Esophagus (tissue), 2 donors: ENCODE data around the gene ANKRD13B. TPM values are rescaled to one million over a fixed set of nuclear protein-coding genes. Genes with fewer than 3 reads are reported as not detected.
A peak's percentile ranks its signal among the peaks of the same experiment; 100 is the strongest.

Source experiments
- H3K27ac ChIP-seq, 2 donors: one replicate each; pipeline ENCODE4 v1.5.1; 2013; ENCODE audit warnings: low read depth in 2 of 2, mild to moderate bottlenecking in 2 of 2, inconsistent platforms in 1 of 2, low read length in 1 of 2, moderate library complexity in 1 of 2
- H3K27me3 ChIP-seq, 2 donors: one replicate each; pipeline ENCODE4 v1.6.1; 2013; ENCODE audit warnings: low read length in 2 of 2, control low read depth in 1 of 2, mild to moderate bottlenecking in 1 of 2; ENCODE audit not compliant: insufficient read depth in 2 of 2, control insufficient read depth in 1 of 2
- H3K36me3 ChIP-seq, 2 donors: one replicate each; pipeline ENCODE4 v1.6.1; 2013; ENCODE audit warnings: low read length in 1 of 2; ENCODE audit not compliant: control insufficient read depth in 2 of 2, insufficient read depth in 2 of 2
- H3K4me1 ChIP-seq, 2 donors: one replicate each; pipeline ENCODE4 v1.6.1; 2013; ENCODE audit warnings: low read length in 1 of 2; ENCODE audit not compliant: control insufficient read depth in 2 of 2, insufficient read depth in 2 of 2
- H3K4me3 ChIP-seq, 2 donors: one replicate each; pipeline ENCODE4 v1.5.1; 2013; ENCODE audit warnings: low read length in 2 of 2, mild to moderate bottlenecking in 2 of 2, low read depth in 1 of 2, moderate library complexity in 1 of 2
- H3K9me3 ChIP-seq, 2 donors: one replicate each; pipeline ENCODE4 v1.6.1; 2013; ENCODE audit warnings: mild to moderate bottlenecking in 2 of 2, low read depth in 1 of 2, low read length in 1 of 2, moderate library complexity in 1 of 2; ENCODE audit not compliant: control insufficient read depth in 2 of 2, insufficient read depth in 1 of 2
- WGBS, 2 donors: extraction: QIAGEN DNeasy Blood & Tissue Kit; methylation state at CpG; one replicate each; pipeline ENCODE4 v1.1.7; 2013; 5-methylcytosine and 5-hydroxymethylcytosine counted together
- polyA plus RNA-seq, 2 donors: library from polyadenylated mRNA; stranded (reverse); fragments of 200-250 nt; gene quantifications; one replicate each; pipeline ENCODE4 v1.2.3, GENCODE V29; 2013
- donor health status: healthy with polysubstance abuse.
- donor health status: Bipolar disorder and iron deficiency.

ANKRD13B gene
- polyA plus RNA-seq, 2 donors: 3.5 to 6.5 TPM

DNA sequence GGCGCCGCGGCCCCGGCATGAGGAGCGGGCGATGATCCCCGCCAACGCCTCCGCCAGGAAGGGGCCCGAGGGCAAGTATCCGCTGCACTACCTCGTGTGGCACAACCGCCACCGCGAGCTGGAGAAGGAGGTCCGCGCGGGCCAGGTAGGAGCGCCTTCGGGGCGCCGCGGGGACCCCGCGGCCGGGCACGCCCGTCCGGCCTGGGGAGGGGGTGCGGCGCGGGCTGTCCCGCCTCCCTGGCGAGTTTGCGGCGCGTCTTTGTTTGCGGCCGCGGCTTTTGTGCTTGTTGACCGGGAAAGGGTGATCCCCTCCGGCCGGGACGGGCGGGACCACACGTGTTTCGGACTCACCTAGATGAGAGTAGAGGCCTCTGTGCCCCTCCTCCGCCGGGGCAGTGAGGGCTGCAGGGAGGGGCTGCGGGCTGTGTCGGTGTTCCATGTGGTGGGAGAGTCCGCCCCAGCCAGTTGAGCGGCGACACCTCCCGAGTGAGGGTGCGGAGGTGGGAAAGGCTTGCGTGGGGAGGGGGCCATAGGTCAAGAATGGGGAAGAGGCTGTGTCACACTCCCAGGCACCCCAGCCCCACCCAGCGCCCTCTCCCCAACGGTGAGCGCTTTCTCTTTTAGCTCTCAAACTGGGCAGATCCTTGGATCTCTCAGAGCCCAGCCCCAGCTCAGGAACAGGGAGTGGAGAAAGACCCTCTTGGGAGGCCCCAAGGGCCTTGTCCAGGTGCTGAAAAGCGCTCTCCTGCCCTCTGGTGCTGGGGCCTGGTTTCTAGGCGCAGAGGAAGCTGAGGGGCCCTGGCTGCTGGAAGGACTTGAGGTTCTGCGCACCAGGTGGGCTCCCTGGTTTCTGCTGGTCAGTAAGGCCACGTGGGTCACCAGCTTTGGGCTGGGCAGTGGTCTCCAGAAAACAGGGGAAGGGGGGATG, 923 bp downstream of the ANKRD13B start:
- WGBS, 2 donors: 6 to 8% methylated on average over 48 to 64 of the region's 64 CpGs
- peaks cover 14 to 23% of the 10 kb centered on the region in 2 donors for H3K4me1 ChIP-seq
- H3K36me3 ChIP-seq: no peaks in the 10 kb centered on the region
- H3K27me3 ChIP-seq: no peaks in the 10 kb centered on the region
- H3K27ac ChIP-seq: no peak overlapping the region
- peak overlapping the region; percentile 56 to 70 for H3K4me3 ChIP-seq
- H3K9me3 ChIP-seq: no peaks in the 10 kb centered on the region

DNA sequence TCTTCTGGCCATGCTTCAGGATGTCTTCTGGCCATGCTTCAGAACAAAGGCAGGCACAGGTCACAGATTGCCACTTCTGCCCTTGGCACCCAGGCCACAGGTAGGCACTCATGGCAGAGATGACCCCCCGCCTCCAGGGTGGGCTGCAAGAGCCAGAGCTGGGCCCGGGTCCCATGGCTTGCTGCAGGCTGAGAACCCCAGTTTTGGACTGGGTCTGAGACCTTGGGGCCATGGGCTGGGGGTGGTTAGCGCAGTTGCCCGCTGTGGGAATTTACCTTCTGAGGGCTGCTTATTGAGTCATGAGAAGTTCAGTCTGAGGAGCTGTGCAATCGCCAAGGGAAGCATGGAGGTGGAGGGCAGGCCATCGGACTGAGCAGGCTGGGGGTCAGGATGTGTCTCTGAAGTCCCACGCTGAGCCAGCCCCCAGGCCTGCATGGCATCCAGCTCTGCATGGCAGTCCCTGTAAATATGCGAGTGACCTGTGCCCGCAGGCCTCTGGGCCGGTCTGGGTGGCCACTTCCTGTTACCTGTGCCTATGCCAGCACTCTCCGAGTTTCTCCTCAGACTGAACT, 1.7 kb downstream of the ANKRD13B start:
- Histone ChIP-seq H3K4me3 (no peak overlapping the region), H3K9me3 (no peaks in the 10 kb centered on the region), H3K4me1 (peaks cover 14 to 23% of the 10 kb centered on the region in 2 donors), H3K27ac (no peak overlapping the region), H3K36me3 (no peaks in the 10 kb centered on the region), H3K27me3 (no peaks in the 10 kb centered on the region)
- 89 to 92% methylated on average over 10 to 11 of the region's 11 CpGs for WGBS, 2 donors

DNA sequence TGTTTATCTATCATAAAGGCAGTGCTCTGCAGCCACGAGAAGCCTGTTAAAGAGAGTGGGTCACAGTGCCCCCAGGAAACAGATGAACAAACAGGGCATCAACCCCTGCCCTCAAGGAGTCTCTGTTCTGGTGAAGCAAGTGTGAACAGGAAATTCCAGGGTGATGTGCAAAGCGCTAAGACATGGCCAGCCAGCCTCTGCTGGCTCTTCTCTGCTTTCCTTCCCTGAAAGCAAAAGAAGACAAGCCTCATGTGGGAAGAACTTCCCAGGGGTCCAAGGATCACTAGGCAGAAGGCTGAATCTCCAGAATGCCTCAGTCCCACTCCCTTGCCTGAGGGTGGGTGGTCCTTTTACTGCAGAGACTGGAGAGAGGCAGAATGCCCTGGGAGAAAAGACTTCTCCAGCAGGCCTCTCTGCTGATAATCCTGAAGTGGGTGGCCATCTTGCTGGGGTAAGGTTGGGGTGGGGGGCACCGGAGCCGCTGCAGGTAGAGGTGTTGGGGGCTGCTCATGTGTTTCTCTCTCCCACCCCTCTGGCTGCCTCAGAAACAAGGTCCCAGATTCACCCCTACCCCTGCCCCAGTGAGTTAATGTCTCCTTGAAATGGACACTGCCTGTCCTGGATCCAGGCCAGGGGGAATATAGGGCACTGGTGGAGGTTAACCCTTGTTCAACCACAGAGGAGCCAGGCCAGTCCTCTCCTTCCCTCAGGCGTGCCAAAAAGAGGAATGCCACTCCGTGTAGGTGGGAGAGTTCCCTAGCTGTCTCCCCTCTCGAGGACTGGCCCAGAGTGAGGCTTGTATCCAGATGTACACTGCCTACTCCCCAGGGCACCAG, 2.4 kb downstream of the ANKRD13B start:
- 79 to 86% methylated on average over 7 of the region's 7 CpGs for WGBS, 2 donors
- H3K27ac ChIP-seq: no peak overlapping the region

DNA sequence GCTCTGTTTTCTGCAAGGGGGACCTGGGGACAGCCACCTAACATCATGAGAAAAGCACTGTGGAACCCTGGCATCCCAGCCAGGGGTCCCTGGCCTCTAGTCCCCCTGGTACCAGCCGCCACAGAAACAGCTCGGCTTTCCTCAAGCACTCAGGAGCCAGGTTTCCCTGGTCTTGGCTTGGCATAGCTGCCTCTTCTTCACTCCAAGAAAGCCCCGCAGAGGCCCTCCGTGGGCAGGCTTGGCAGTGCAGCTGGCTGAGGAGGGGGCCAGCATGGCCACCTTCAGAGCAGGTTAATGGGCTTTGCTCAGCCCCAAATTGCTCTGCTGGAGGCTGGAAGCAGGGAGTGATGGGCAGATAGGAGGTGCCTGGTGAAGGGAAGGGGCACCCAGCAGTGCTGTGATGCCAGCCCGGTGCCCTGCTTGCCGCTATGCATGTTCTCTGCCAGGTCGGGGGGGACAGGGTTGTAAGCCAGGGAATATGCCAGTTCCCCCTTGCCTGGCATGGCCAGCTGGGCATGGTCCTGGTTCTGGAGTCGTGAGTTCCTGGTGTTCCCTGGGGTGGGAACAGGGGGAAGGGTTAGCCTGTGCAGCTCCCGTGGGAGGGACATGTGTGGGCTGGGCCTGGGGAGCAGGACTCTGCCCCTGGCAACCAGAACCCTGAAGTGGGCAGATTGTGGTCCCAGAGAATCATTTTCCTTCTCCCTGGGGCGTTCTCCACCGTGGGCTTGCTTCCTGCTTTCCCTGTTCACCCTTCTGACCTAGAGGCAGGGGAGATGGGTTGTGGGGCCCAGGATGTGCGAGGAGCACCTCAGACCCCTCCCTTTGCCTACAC, 3.2 kb downstream of the ANKRD13B start:
- no peaks in the 10 kb centered on the region for H3K27me3 ChIP-seq
- H3K36me3 ChIP-seq: no peaks in the 10 kb centered on the region
- H3K27ac ChIP-seq: no peak overlapping the region
- WGBS, 2 donors: 79 to 80% methylated on average over 12 of the region's 12 CpGs
- peaks cover 8 to 11% of the 10 kb centered on the region in 2 donors for H3K4me1 ChIP-seq
- no peaks in the 10 kb centered on the region for H3K9me3 ChIP-seq
- no peak overlapping the region for H3K4me3 ChIP-seq

More for the DNA sequence above, 2.4 kb downstream of the ANKRD13B start:
- H3K9me3 ChIP-seq: no peaks in the 10 kb centered on the region
- H3K4me3 ChIP-seq: no peak overlapping the region
- no peaks in the 10 kb centered on the region for H3K36me3 ChIP-seq
- peaks cover 11 to 17% of the 10 kb centered on the region in 2 donors for H3K4me1 ChIP-seq
- no peaks in the 10 kb centered on the region for H3K27me3 ChIP-seq

DNA sequence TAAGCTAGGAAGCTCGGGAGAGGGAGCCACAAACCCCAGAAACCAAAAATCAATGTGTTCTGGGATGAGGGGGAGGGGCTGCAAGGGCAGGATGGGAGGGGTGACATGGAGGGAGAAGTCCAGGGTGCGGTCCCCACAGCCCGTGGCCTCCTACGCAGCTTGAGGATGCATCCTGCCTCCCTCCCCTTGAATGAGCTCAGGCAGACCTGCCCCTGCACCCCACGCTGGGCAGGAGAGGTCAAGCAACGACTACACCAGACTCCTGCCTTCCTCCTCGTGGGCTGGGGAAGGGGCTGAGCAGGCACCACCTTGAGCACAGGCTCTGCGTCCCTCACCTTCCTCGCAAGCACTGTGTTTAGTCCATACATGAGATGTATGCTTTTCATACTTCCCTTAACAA, 3.9 kb downstream of the ANKRD13B start:
- Histone ChIP-seq H3K4me3 (no peak overlapping the region), H3K36me3 (no peaks in the 10 kb centered on the region), H3K4me1 (peaks cover 8% of the 10 kb centered on the region in 2 donors), H3K27ac (no peak overlapping the region), H3K9me3 (no peaks in the 10 kb centered on the region), H3K27me3 (no peaks in the 10 kb centered on the region)
- WGBS, 2 donors: 57 to 64% methylated on average over 9 of the region's 9 CpGs

DNA sequence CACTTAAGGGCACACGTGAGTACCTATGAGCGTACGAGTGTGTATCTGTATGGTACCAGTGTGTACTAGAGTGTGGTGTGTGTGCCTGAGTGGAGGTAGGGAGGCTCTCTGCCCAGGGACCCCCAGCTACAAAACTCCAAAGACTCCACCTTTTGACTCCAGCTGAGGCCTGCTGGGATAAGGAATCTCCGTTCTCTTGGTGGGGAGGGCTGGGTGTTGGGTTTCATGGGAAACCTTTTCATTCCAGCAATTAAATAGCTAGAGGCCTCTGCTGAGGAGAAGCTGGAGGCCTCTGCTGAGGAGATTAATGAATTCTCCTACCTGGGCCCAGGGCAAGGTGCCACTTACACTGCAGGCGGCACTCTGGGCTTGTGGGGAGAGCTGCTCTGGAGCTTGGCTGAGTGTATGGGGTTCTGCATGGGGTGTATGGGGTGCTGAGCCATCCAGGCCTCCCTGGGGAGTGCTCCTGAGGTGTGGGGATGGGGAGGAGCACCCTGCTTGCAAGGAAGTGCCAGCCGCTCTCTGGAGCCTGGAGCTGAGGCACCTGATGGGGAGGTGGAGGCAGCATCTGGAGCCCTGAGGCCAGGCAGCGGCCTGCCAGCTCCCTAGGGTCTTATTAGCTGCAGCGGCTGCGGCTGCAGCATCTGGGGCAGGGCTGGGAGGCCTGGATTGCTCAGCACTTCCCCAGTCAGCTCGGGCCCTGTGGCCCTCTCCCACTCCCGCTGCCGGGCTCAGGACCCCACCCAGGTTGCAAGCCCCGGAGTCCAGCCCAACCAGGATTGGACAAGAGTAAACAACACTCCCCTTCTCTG, 4.6 kb downstream of the ANKRD13B start:
- H3K27me3 ChIP-seq: no peaks in the 10 kb centered on the region
- H3K36me3 ChIP-seq: no peaks in the 10 kb centered on the region
- H3K27ac ChIP-seq: no peak overlapping the region
- H3K9me3 ChIP-seq: no peaks in the 10 kb centered on the region
- peaks cover 6 to 8% of the 10 kb centered on the region in 2 donors for H3K4me1 ChIP-seq
- WGBS, 2 donors: 64 to 75% methylated on average over 13 of the region's 13 CpGs
- H3K4me3 ChIP-seq: no peak overlapping the region

DNA sequence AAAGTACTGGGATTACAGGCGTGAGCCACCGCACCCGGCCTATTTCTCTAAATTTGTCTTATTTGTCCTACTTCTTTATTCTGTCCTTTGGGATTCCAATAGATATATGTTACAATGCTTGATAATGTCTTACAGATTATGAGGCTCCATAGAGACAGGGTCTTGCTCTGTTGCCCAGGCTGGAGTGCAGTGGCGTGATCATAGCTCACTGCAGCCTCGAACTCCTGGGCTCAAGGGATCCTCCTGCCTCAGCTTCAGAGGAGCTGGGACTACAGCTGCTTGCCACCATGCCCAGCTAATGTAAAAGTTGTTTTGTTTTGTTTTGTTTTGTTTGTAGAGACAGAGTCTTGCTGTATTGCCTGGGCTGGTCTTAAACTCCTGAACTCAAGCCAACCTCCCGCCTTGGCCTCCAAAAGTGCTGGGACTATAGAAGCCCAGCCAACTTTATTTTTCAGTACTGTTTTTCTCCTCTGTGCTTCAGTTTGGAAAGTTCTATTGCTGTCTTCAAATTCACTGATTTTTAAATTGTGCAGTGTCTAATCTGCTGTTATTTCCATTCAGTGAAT, 10.3 kb downstream of the ANKRD13B start:
- no peaks in the 10 kb centered on the region for H3K36me3 ChIP-seq
- H3K27ac ChIP-seq: no peak overlapping the region
- no peaks in the 10 kb centered on the region for H3K9me3 ChIP-seq
- no peaks in the 10 kb centered on the region for H3K4me1 ChIP-seq
- H3K4me3 ChIP-seq: no peak overlapping the region
- H3K27me3 ChIP-seq: no peaks in the 10 kb centered on the region
- WGBS, 2 donors: 86 to 91% methylated on average over 6 of the region's 6 CpGs

DNA sequence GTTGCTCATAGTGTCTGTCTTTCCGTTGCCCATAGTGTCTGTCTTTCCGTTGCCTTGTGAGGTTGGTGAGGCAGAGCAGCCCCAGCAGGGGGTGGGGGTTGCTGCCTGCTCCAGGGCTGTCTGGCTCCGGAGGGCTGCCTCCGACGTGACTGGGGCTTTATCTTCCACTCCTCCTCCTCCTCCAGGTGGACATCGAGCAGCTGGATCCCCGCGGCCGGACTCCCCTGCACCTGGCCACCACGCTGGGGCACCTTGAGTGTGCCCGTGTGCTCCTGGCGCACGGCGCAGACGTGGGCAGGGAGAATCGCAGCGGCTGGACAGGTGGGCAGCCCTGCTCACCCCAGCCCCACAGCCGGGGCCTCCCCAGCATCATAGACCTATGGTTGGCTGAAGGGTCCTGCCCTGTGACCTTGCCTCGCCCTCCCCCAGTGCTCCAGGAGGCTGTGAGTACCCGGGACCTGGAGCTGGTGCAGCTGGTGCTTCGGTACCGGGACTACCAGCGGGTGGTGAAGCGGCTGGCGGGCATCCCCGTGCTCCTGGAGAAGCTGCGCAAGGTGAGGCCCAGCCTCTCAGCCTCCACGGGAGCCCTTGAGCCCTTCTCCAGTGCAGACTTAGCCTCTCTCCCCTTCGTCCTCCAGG, 14.7 kb downstream of the ANKRD13B start:
- no peaks in the 10 kb centered on the region for H3K36me3 ChIP-seq
- H3K27me3 ChIP-seq: no peaks in the 10 kb centered on the region
- H3K27ac ChIP-seq: no peak overlapping the region
- no peaks in the 10 kb centered on the region for H3K9me3 ChIP-seq
- no peaks in the 10 kb centered on the region for H3K4me1 ChIP-seq
- no peak overlapping the region for H3K4me3 ChIP-seq
- 91 to 93% methylated on average over 29 of the region's 29 CpGs for WGBS, 2 donors
